Measurements from ENCODE around the gene VWA8. TPM values are rescaled to one million over a fixed set of nuclear protein-coding genes. Genes with fewer than 3 reads are reported as not detected.

The VWA8 gene
- polyA plus RNA-seq, 1 donor (not counting 4 experiments of a cell fraction or from before 2014, with no cell fraction given), result 17.8 TPM

- H3K27ac ChIP-seq (ENCODE audit: control insufficient read depth, insufficient read depth, low read length), result no peak overlapping the region
- dilution Hi-C loops (cut with MboI; ENCODE audit: extremely low pct_ligation_motif_present, low sequenced_read_pairs), result no loop called here
Observed at GRCh38 chr13:41548031-41548430, 412.9 kb downstream of the VWA8 start.

GRCh38 chr13:41547251-41548000 is 413.5 kb downstream of the VWA8 start:
- Histone ChIP-seq H3K9me1 (ENCODE audit: control insufficient read depth, extremely low read depth, insufficient read depth, low read length) (no peaks in the 10 kb centered on the region), H4K20me1 (ENCODE audit: control insufficient read depth, extremely low read depth, insufficient read depth, low read length) (no peaks in the 10 kb centered on the region), H2AFZ (ENCODE audit: control insufficient read depth, low read length) (peak overlapping the region; percentile 85), H3K4me3 (ENCODE audit: control insufficient read depth in 2 of 3, extremely low read depth in 1 of 3, insufficient read depth in 2 of 3, low read depth in 1 of 3, low read length in 3 of 3) (no peak overlapping the region), H3K4me2 (ENCODE audit: control insufficient read depth, extremely low read depth, insufficient read depth, low read depth, low read length) (peak overlapping the region; percentile 57), H3K9me3 (ENCODE audit: control insufficient read depth, low read depth, low read length) (peaks cover 2% of the 10 kb centered on the region), H3K36me3 (ENCODE audit: control insufficient read depth in 2 of 2, extremely low read depth in 1 of 2, insufficient read depth in 2 of 2, low read length in 2 of 2) (no peaks in the 10 kb centered on the region), H3K27ac (ENCODE audit: control insufficient read depth, insufficient read depth, low read length) (no peak overlapping the region), H3K4me1 (ENCODE audit: control insufficient read depth, extremely low read depth, insufficient read depth, low read length) (peaks cover 35% of the 10 kb centered on the region), H3K79me2 (ENCODE audit: control insufficient read depth, insufficient read depth, low read length) (no peaks in the 10 kb centered on the region), H3K27me3 (ENCODE audit: control insufficient read depth, extremely low read depth, insufficient read depth, low read length) (peaks cover 13% of the 10 kb centered on the region), H3K9ac (ENCODE audit: control insufficient read depth, extremely low read depth, insufficient read depth, low read length) (peak overlapping the region; percentile 26)
- no peak for DNase-seq (ENCODE audit: low read depth, low spot score)
- FAIRE-seq, result peak; percentile 95
- no peak for TF ChIP-seq EZH2 (IDR thresholded peaks at IDR 0.05; ENCODE audit: low read length)
- TF ChIP-seq CTCF (optimal IDR thresholded peaks at IDR 0.05 in 1 of 3, IDR thresholded peaks at IDR 0.05 in 1 of 3, conservative IDR thresholded peaks at IDR 0.05 in 1 of 3; ENCODE audit: extremely low read depth in 1 of 3, insufficient read depth in 2 of 3, low read length in 3 of 3), result no peak
- dilution Hi-C loops (cut with MboI; ENCODE audit: extremely low pct_ligation_motif_present, low sequenced_read_pairs), result no loop called here

More at GRCh38 chr13:41548031-41548430, 412.9 kb downstream of the VWA8 start:
- H3K9me1 ChIP-seq (ENCODE audit: control insufficient read depth, extremely low read depth, insufficient read depth, low read length), result no peaks in the 10 kb centered on the region
- FAIRE-seq (no peak), DNase-seq (ENCODE audit: low read depth, low spot score) (no peak)
- H3K27me3 ChIP-seq (ENCODE audit: control insufficient read depth, extremely low read depth, insufficient read depth, low read length), result peaks cover 15% of the 10 kb centered on the region
- TF ChIP-seq CTCF (optimal IDR thresholded peaks at IDR 0.05 in 1 of 3, IDR thresholded peaks at IDR 0.05 in 1 of 3, conservative IDR thresholded peaks at IDR 0.05 in 1 of 3; ENCODE audit: extremely low read depth in 1 of 3, insufficient read depth in 2 of 3, low read length in 3 of 3) (no peak), EZH2 (IDR thresholded peaks at IDR 0.05; ENCODE audit: low read length) (no peak)
- H3K9ac ChIP-seq (ENCODE audit: control insufficient read depth, extremely low read depth, insufficient read depth, low read length), result no peak overlapping the region
- no peak overlapping the region for H3K4me2 ChIP-seq (ENCODE audit: control insufficient read depth, extremely low read depth, insufficient read depth, low read depth, low read length)
- no peaks in the 10 kb centered on the region for H3K36me3 ChIP-seq (ENCODE audit: control insufficient read depth in 2 of 2, extremely low read depth in 1 of 2, insufficient read depth in 2 of 2, low read length in 2 of 2)
- no peaks in the 10 kb centered on the region for H3K79me2 ChIP-seq (ENCODE audit: control insufficient read depth, insufficient read depth, low read length)
- H4K20me1 ChIP-seq (ENCODE audit: control insufficient read depth, extremely low read depth, insufficient read depth, low read length), result no peaks in the 10 kb centered on the region
- H3K4me1 ChIP-seq (ENCODE audit: control insufficient read depth, extremely low read depth, insufficient read depth, low read length), result peaks cover 35% of the 10 kb centered on the region
- peak overlapping the region; percentile 85 for H2AFZ ChIP-seq (ENCODE audit: control insufficient read depth, low read length)
- no peak overlapping the region for H3K4me3 ChIP-seq (ENCODE audit: control insufficient read depth in 2 of 3, extremely low read depth in 1 of 3, insufficient read depth in 2 of 3, low read depth in 1 of 3, low read length in 3 of 3)
- H3K9me3 ChIP-seq (ENCODE audit: control insufficient read depth, low read depth, low read length), result no peaks in the 10 kb centered on the region
